ENCODE data around the gene SLC9C2. TPM values are rescaled to one million over a fixed set of nuclear protein-coding genes. Genes with fewer than 3 reads are reported as not detected.

Gene SLC9C2
- total RNA-seq, 1 experiment from 2014 or later, result not detected

- TF ChIP-seq, protein P1, sequence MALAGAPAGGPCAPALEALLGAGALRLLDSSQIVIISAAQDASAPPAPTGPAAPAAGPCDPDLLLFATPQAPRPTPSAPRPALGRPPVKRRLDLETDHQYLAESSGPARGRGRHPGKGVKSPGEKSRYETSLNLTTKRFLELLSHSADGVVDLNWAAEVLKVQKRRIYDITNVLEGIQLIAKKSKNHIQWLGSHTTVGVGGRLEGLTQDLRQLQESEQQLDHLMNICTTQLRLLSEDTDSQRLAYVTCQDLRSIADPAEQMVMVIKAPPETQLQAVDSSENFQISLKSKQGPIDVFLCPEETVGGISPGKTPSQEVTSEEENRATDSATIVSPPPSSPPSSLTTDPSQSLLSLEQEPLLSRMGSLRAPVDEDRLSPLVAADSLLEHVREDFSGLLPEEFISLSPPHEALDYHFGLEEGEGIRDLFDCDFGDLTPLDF (CRISPR knock-in tag; IDR thresholded peaks at IDR 0.05), result 0 out of 2 replicates have a peak, but pooled peaks have one; percentile 25
- TF ChIP-seq CDX4 (CRISPR knock-in tag; IDR thresholded peaks at IDR 0.05; ENCODE audit: borderline replicate concordance), result no peak
- TF ChIP-seq ZNF671 (CRISPR knock-in tag; IDR thresholded peaks at IDR 0.05), result no peak
- TF ChIP-seq ELF4 (CRISPR knock-in tag; IDR thresholded peaks at IDR 0.05; ENCODE audit: low read depth), result no peak
- TF ChIP-seq GABPB1 (CRISPR knock-in tag; IDR thresholded peaks at IDR 0.05), result no peak
- no peak for TF ChIP-seq ESRRA (CRISPR knock-in tag; IDR thresholded peaks at IDR 0.05; ENCODE audit: borderline replicate concordance)
- TF ChIP-seq, protein P2, sequence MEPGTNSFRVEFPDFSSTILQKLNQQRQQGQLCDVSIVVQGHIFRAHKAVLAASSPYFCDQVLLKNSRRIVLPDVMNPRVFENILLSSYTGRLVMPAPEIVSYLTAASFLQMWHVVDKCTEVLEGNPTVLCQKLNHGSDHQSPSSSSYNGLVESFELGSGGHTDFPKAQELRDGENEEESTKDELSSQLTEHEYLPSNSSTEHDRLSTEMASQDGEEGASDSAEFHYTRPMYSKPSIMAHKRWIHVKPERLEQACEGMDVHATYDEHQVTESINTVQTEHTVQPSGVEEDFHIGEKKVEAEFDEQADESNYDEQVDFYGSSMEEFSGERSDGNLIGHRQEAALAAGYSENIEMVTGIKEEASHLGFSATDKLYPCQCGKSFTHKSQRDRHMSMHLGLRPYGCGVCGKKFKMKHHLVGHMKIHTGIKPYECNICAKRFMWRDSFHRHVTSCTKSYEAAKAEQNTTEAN (CRISPR knock-in tag; IDR thresholded peaks at IDR 0.05), result peak; percentile 68; the same call in 1 of the 2 replicates
- no peak for TF ChIP-seq KAT7 (CRISPR knock-in tag; IDR thresholded peaks at IDR 0.05; ENCODE audit: borderline replicate concordance)
- TF ChIP-seq, protein P3, sequence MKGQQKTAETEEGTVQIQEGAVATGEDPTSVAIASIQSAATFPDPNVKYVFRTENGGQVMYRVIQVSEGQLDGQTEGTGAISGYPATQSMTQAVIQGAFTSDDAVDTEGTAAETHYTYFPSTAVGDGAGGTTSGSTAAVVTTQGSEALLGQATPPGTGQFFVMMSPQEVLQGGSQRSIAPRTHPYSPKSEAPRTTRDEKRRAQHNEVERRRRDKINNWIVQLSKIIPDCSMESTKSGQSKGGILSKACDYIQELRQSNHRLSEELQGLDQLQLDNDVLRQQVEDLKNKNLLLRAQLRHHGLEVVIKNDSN (CRISPR knock-in tag; IDR thresholded peaks at IDR 0.05), result peak; percentile 98
- TF ChIP-seq, protein P4, sequence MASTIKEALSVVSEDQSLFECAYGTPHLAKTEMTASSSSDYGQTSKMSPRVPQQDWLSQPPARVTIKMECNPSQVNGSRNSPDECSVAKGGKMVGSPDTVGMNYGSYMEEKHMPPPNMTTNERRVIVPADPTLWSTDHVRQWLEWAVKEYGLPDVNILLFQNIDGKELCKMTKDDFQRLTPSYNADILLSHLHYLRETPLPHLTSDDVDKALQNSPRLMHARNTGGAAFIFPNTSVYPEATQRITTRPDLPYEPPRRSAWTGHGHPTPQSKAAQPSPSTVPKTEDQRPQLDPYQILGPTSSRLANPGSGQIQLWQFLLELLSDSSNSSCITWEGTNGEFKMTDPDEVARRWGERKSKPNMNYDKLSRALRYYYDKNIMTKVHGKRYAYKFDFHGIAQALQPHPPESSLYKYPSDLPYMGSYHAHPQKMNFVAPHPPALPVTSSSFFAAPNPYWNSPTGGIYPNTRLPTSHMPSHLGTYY (CRISPR knock-in tag; IDR thresholded peaks at IDR 0.05), result no peak
- TF ChIP-seq CTCF (IDR thresholded peaks at IDR 0.05), result no peak
- TF ChIP-seq, protein P5, sequence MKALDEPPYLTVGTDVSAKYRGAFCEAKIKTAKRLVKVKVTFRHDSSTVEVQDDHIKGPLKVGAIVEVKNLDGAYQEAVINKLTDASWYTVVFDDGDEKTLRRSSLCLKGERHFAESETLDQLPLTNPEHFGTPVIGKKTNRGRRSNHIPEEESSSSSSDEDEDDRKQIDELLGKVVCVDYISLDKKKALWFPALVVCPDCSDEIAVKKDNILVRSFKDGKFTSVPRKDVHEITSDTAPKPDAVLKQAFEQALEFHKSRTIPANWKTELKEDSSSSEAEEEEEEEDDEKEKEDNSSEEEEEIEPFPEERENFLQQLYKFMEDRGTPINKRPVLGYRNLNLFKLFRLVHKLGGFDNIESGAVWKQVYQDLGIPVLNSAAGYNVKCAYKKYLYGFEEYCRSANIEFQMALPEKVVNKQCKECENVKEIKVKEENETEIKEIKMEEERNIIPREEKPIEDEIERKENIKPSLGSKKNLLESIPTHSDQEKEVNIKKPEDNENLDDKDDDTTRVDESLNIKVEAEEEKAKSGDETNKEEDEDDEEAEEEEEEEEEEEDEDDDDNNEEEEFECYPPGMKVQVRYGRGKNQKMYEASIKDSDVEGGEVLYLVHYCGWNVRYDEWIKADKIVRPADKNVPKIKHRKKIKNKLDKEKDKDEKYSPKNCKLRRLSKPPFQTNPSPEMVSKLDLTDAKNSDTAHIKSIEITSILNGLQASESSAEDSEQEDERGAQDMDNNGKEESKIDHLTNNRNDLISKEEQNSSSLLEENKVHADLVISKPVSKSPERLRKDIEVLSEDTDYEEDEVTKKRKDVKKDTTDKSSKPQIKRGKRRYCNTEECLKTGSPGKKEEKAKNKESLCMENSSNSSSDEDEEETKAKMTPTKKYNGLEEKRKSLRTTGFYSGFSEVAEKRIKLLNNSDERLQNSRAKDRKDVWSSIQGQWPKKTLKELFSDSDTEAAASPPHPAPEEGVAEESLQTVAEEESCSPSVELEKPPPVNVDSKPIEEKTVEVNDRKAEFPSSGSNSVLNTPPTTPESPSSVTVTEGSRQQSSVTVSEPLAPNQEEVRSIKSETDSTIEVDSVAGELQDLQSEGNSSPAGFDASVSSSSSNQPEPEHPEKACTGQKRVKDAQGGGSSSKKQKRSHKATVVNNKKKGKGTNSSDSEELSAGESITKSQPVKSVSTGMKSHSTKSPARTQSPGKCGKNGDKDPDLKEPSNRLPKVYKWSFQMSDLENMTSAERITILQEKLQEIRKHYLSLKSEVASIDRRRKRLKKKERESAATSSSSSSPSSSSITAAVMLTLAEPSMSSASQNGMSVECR (CRISPR knock-in tag; IDR thresholded peaks at IDR 0.05; ENCODE audit: borderline replicate concordance), result peak; percentile 50; the same call in 1 of the 2 replicates
- TF ChIP-seq ZNF232 (CRISPR knock-in tag; IDR thresholded peaks at IDR 0.05), result no peak
- TF ChIP-seq MAX (CRISPR knock-in tag; IDR thresholded peaks at IDR 0.05), result peak; percentile 67; the same call in 1 of the 2 replicates
- TF ChIP-seq TEAD1 (CRISPR knock-in tag; IDR thresholded peaks at IDR 0.05), result peak; percentile 74
- no peak; the same call in 1 of the 2 replicates for TF ChIP-seq MYBL2 (CRISPR knock-in tag; IDR thresholded peaks at IDR 0.05)
- TF ChIP-seq ATF1 (CRISPR knock-in tag; IDR thresholded peaks at IDR 0.05), result no peak
- TF ChIP-seq ETV6 (CRISPR knock-in tag; IDR thresholded peaks at IDR 0.05), result peak; percentile 72
- TF ChIP-seq, protein P6, sequence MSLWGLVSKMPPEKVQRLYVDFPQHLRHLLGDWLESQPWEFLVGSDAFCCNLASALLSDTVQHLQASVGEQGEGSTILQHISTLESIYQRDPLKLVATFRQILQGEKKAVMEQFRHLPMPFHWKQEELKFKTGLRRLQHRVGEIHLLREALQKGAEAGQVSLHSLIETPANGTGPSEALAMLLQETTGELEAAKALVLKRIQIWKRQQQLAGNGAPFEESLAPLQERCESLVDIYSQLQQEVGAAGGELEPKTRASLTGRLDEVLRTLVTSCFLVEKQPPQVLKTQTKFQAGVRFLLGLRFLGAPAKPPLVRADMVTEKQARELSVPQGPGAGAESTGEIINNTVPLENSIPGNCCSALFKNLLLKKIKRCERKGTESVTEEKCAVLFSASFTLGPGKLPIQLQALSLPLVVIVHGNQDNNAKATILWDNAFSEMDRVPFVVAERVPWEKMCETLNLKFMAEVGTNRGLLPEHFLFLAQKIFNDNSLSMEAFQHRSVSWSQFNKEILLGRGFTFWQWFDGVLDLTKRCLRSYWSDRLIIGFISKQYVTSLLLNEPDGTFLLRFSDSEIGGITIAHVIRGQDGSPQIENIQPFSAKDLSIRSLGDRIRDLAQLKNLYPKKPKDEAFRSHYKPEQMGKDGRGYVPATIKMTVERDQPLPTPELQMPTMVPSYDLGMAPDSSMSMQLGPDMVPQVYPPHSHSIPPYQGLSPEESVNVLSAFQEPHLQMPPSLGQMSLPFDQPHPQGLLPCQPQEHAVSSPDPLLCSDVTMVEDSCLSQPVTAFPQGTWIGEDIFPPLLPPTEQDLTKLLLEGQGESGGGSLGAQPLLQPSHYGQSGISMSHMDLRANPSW (CRISPR knock-in tag; conservative IDR thresholded peaks at IDR 0.05; ENCODE audit: low read depth), result no peak
- no peak for TF ChIP-seq GRHL2 (CRISPR knock-in tag; IDR thresholded peaks at IDR 0.05; ENCODE audit: insufficient replicate concordance, severe bottlenecking)
- no peak for TF ChIP-seq CBFB (CRISPR knock-in tag; IDR thresholded peaks at IDR 0.05; ENCODE audit: low read depth)
- TF ChIP-seq SMAD4 (CRISPR knock-in tag; IDR thresholded peaks at IDR 0.05), result no peak
- no peak for TF ChIP-seq ZNF317 (CRISPR knock-in tag; IDR thresholded peaks at IDR 0.05; ENCODE audit: borderline replicate concordance, low read depth)
- no peak for TF ChIP-seq ZBTB21 (CRISPR knock-in tag; IDR thresholded peaks at IDR 0.05; ENCODE audit: borderline replicate concordance)
Observed at GRCh38 chr1:173476665-173477285, 126.1 kb downstream of the SLC9C2 start (continued).
